Measurements from ENCODE around the gene SH2B2. TPM values are rescaled to one million over a fixed set of nuclear protein-coding genes. Genes with fewer than 3 reads are reported as not detected.
A peak's percentile ranks its signal among the peaks of the same experiment; 100 is the strongest.

The SH2B2 gene
- total RNA-seq, 2 experiments from 2014 or later: 2.1 to 2.3 TPM

DNA sequence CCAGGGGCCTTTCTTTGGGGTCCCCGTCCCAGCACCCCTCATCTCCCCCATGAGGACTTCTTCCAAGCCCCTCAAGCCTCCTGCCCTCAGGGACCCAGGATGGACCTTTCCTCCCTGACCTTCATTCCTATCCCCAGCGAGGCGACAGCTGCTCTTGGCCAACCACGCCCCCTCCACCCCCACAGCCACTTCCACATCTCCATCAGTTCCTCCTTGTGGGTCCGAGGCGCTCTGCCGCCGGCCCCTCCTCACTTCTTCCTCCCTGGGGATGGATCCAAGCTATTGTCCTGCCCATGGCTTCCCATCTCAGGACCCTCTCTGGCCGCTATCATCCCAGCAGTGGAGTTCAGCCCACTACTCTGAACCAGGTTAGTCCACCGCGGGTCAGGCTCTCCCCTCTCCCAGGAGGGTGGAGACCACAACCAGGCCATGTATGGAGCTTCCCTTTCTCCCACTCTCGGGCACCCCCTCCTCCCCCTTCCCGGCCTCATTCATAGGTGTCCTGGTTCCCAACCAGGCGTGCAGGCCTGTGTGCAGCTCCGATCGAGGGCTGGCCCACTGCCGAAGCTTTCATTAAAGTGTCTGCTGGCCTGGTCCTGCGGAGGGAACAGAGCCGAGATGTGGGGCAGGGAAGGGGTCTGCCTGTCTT lies 1.7 kb upstream of the SH2B2 start:
- Mint-ChIP-seq H3K4me3 (peak overlapping the region; percentile 52), H3K9me3 (no peaks in the 10 kb centered on the region), H3K36me3 (ENCODE audit: low read depth) (no peaks in the 10 kb centered on the region), H3K4me1 (peaks cover 22% of the 10 kb centered on the region), H3K27me3 (peaks cover 24% of the 10 kb centered on the region), H3K27ac (no peak overlapping the region)
- no peak for DNase-seq
- ChIA-PET CTCF (no interaction called here), POLR2A (interaction anchor here (1.3 kb wide), 1 partner anchor 111 kb away, joined by 3 read pairs; the partner anchor contains the start of gene PRKRIP1)

DNA sequence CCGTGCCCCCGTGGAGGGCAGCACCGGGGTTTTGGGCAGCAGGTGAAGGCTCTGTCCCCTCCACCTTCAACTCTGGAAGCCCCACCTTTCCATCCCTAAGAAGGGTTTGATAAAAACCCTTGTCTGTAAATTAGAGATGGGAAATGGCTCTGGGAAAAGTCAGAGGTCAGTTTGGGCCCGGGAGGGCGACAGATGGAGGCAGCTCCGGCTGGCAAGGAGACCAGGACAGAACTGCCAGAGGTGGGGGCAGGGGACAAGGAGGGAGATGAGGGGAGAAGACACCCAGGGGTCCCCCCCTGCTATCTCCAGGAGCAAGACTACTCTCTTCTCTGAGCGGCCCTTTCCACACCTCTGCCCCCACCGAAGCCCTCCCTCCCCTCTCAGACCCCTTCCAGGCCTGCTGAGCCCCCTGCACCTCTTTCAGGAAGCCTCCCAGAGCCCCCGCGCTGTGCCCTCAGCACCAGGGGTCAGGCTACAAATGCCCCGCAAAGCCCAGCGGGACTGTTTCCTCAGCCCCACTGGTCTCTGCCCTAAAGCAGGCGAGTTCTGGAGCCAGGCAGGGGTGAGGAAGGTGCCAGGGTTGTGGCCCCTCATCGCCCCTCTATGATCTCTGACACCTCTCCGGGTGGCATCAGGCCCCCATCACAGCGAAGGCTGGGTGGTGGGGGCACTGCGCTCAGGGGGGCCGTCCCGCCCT lies 980 bp upstream of the SH2B2 start:
- peaks cover 22% of the 10 kb centered on the region for H3K4me1 Mint-ChIP-seq
- no peaks in the 10 kb centered on the region for H3K9me3 Mint-ChIP-seq
- H3K36me3 Mint-ChIP-seq (ENCODE audit: low read depth): no peaks in the 10 kb centered on the region
- ChIA-PET CTCF (no interaction called here), POLR2A (interaction anchor here (1.3 kb wide), 1 partner anchor 111 kb away, joined by 3 read pairs; the partner anchor contains the start of gene PRKRIP1)
- no peak for DNase-seq
- peaks cover 24% of the 10 kb centered on the region for H3K27me3 Mint-ChIP-seq
- H3K4me3 Mint-ChIP-seq: peak overlapping the region; percentile 52
- no peak overlapping the region for H3K27ac Mint-ChIP-seq

DNA sequence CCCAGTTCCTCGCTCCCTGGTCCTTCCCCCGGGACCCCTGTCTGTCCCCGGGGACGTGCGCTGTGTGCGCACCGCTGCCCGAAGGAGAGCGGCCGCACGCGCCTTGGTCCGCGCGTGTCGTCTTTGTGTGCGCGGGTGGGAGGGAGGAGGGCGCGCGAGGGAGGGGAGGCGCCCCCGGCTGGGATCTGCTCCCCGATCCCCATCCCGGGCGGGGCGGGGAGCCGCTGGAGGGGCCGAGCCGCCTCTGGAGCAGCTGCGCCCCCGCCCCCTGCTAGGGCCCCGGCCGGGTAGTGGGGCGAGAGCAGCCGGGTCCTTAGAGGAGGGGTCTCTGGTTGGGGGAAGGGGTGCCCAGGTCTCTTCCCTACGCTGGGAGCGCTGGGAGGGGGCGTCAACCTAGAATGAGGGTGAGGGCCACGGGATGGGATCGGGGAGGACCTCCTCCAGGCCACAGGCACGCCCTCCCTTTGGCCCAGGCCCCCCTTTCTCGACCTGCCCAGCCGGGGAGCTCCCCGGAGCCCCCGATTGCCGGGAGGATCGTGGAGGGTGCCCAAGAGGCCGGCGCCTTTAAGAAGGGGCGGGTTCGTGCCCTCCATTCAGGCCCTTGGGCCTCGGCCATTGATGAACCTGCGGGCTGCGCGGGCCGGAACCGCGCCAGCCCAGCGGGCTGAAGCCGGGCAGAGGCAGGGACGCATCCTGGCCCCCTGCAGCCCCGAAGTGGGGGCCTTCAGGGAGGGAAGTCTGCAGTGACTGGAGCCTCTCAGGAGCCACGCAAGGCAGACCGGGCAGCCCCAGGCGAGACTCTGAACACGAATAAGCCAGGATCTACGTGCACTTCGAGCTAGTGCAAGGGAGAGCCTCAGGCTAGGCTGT lies 678 bp downstream of the SH2B2 start:
- Mint-ChIP-seq H3K27ac (no peak overlapping the region), H3K27me3 (peaks cover 30% of the 10 kb centered on the region), H3K4me3 (peak overlapping the region; percentile 57), H3K9me3 (no peaks in the 10 kb centered on the region), H3K4me1 (peaks cover 29% of the 10 kb centered on the region), H3K36me3 (ENCODE audit: low read depth) (no peaks in the 10 kb centered on the region)
- DNase-seq: no peak
- POLR2A ChIA-PET: no interaction called here
- CTCF ChIA-PET: interaction anchor here (1.0 kb wide), 1 partner anchor 109 kb away, joined by 3 read pairs; the partner anchor contains the start of gene PRKRIP1

DNA sequence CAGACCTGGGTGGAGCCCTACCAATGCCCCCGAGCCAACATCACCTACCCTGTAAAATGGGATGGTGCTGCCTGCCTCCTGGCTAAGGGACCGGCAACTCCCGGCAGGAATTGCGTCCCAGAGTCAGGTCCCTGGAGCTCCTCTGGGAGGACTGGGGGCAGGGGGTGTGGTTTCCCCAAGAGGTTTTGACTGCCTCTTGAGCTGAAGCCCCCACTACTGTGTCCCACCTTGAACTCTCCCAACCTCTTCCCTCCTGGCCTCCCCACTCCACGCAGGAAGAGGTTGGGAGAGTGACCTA lies 1.3 kb downstream of the SH2B2 start:
- Mint-ChIP-seq H3K9me3 (no peaks in the 10 kb centered on the region), H3K27ac (no peak overlapping the region), H3K27me3 (peaks cover 30% of the 10 kb centered on the region), H3K4me3 (no peak overlapping the region), H3K36me3 (ENCODE audit: low read depth) (no peaks in the 10 kb centered on the region), H3K4me1 (peaks cover 29% of the 10 kb centered on the region)
- DNase-seq: no peak
- ChIA-PET POLR2A (no interaction called here), CTCF (interaction anchor here (1.0 kb wide), 1 partner anchor 108 kb away, joined by 3 read pairs; the partner anchor contains the start of gene PRKRIP1)

DNA sequence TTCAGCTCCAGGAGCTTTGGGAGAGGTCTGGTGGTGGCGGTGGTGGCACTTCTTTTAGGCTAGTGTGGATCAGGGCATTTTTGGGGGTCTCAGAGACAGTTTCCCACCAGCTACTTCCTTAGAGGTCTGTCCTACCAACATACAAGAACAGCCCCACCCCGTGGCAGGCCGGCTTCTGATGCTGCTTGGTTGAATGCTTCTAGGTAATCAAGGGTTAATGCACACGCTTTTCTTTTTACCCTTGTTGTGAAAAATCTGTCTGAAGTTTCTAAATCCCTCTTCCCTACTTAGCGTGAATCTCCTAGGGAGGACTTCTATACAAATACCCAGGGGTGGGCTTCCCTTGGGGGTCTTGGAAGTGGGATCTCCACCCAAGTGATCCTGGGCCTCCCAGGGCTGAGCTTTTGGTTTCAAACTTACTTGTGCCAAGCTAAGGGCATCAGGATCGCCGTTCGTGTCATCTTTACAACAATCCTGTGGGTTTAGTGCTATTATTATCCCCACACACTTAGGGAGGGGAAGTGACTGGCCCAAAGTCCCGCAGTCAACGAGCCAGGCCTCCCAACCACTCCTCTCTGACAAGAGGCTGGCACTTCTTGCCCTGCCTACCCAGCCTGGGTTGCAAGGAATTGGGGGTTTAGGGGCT lies 1.7 kb downstream of the SH2B2 start:
- peaks cover 29% of the 10 kb centered on the region for H3K4me1 Mint-ChIP-seq
- CTCF ChIA-PET: interaction anchor here (1.0 kb wide), 1 partner anchor 108 kb away, joined by 3 read pairs; the partner anchor contains the start of gene PRKRIP1

DNA sequence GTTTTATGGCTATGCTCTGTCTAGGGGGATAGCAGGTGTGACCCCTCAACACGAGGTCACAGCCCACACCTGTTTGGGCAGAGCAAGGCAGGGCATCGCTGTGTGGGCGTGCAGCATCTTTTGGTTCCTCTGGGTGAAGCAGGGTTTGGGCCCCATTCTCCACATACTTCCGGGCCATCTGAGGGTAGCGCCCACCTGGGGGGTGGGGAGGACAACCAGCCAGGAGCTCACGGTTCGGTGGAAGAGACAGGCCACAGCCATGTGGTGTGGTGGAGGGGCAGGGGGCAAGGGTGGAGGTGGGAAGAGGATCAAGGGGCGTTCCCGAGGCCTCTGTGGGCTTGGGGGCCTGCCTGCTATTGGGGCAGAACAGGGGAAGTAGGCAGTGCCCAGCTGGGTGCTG lies 2.4 kb downstream of the SH2B2 start:
- CTCF ChIA-PET: no interaction called here
- Mint-ChIP-seq H3K9me3 (no peaks in the 10 kb centered on the region), H3K4me3 (no peak overlapping the region), H3K27ac (no peak overlapping the region), H3K36me3 (ENCODE audit: low read depth) (no peaks in the 10 kb centered on the region), H3K4me1 (peaks cover 27% of the 10 kb centered on the region), H3K27me3 (peaks cover 27% of the 10 kb centered on the region)
- POLR2A ChIA-PET: no interaction called here
- DNase-seq: no peak

More for the DNA sequence above, 1.7 kb downstream of the SH2B2 start:
- POLR2A ChIA-PET: no interaction called here
- H3K27ac Mint-ChIP-seq: no peak overlapping the region
- peak overlapping the region; percentile 27 for H3K4me3 Mint-ChIP-seq
- H3K36me3 Mint-ChIP-seq (ENCODE audit: low read depth): no peaks in the 10 kb centered on the region
- H3K9me3 Mint-ChIP-seq: no peaks in the 10 kb centered on the region
- DNase-seq: no peak
- peaks cover 28% of the 10 kb centered on the region for H3K27me3 Mint-ChIP-seq

DNA sequence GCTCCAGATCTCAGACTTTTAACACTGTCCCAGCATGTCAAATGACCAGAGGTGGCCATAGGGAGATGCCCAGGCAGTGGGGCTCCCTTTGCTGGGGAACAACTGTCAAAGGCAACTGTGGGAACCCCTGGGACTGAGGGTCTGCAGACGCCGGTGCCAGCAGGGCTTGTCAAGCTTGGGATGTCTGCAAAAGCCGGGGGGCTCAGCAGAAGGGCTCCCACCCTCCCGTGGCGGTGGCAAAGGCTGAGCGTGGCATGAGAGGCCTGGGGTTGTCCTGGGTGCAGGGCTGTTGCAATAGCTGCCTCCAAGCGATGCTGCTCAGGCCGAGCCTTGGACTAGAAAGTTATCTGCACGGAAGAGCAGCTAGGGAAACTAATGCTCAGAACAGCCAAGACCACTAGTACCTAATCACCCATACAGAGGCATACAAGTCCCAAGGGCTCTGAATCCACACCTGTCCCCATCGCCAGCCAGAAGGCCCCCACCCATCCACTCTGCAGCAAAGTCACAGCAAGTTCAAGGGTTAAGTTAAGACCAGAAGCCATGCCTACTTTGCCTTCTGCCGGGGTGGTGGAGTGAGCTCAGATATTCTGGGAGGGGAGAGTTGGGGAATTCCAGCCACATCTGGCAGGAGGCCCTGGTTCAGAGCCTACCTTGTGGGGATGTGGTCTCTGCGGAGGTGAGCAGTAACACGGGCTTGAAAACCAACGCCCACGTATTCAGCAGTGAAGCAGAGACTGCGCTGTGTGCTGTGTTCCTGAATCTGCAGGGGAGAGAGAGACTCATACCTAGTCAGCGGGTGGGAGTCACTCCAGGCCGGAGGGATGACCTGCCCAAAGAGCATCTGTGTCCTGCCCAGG lies 4.6 kb downstream of the SH2B2 start:
- Mint-ChIP-seq H3K27ac (no peak overlapping the region), H3K9me3 (no peaks in the 10 kb centered on the region), H3K36me3 (ENCODE audit: low read depth) (no peaks in the 10 kb centered on the region), H3K4me3 (no peak overlapping the region), H3K27me3 (peaks cover 15% of the 10 kb centered on the region), H3K4me1 (peaks cover 13% of the 10 kb centered on the region)
- DNase-seq: no peak
- POLR2A ChIA-PET: no interaction called here
- CTCF ChIA-PET: no interaction called here

DNA sequence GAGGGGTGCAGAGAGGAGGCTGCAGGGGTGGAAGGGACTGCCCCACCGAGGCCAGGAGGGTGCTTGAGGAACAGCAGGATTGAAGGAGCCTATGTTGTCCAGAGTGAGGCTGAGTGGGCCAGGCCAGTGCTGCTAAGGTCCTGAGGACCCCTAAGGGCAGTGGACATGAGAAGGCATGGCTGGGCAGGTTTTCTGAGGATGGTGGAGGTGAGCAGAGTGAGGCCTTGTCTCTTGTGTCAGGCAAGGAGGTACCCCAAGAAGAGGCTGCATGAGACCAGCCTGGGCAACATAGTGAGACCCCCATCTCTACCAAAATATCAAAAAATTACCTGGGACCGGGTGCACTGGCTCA lies 5.2 kb downstream of the SH2B2 start:
- Mint-ChIP-seq H3K27me3 (peaks cover 15% of the 10 kb centered on the region), H3K36me3 (ENCODE audit: low read depth) (no peaks in the 10 kb centered on the region), H3K4me3 (no peak overlapping the region), H3K27ac (no peak overlapping the region), H3K4me1 (peaks cover 13% of the 10 kb centered on the region), H3K9me3 (no peaks in the 10 kb centered on the region)
- no peak for DNase-seq
- ChIA-PET POLR2A (no interaction called here), CTCF (no interaction called here)

DNA sequence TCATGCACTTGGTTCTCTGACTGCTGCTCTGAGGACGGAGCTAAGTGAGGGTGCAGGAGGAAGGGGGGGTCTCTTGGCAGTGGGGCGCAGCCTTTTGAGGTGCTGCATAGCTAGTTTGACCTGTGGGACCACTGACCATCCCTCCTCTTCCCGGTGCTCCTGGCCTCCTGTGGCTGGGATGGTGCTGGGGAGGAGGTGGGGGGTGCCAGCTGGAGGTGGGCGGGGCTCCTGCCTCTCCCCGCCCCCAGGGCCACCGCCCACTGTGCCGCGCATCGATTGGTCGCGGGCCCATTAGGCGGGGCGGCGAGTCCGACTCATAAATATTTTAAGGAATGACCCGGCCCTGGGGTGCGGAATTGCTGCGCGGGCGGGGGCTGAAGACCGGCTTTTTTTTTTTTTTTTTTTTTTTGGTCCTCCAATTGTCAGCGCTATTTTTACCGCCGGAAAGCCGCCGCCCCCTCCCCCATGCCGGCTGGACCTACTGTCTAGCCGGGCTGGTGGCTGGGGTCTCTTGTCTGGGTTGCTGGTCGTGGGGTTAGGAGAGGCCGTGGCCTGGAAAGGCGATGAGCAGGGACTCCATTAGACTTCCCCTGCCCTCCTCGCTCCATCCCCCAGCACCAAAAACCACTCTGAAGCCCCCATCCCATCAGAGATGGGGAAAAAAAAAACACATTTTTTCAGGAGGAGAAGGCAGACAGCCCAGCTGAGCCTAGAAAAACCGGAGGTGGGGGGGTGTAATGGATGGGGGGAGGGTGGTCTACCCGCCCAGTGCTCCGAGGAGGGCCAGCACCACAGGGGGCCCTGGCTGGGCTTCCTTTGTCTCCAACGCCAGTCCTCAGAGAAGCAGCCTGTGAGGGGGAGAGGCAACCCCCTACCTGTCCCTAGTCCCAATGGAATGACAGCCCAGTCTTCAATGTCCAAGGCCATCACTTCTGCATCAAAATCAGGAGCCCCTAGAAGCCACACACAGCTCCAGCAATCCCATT lies 6.4 kb downstream of the SH2B2 start:
- no peak for DNase-seq
- Mint-ChIP-seq H3K4me1 (peaks cover 15% of the 10 kb centered on the region), H3K4me3 (no peak overlapping the region), H3K27ac (no peak overlapping the region), H3K27me3 (peaks cover 17% of the 10 kb centered on the region), H3K9me3 (no peaks in the 10 kb centered on the region), H3K36me3 (ENCODE audit: low read depth) (no peaks in the 10 kb centered on the region)
- CTCF ChIA-PET: no interaction called here
- POLR2A ChIA-PET: no interaction called here

DNA sequence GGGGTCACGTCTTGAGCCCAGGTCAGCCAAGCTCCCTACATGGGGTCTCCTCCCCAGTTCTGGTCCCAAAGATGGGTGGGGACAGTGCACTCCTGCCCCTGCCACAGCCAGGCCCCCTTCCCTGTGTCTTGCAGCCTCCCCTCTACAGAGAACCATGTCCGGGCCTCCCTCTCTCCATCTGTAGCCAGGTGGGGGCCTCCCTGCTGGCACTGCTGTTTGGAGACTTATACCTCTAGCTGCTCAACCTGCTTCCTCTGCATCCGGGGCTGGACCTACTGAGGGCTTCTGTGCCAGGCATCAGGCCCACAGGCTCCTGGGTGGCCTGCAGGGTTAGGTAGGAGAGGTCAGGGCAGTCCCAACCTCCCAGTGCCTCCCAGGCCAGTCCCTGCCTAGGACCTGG lies 7.9 kb downstream of the SH2B2 start:
- DNase-seq: no peak
- CTCF ChIA-PET: no interaction called here
- POLR2A ChIA-PET: no interaction called here
- Mint-ChIP-seq H3K27ac (no peak overlapping the region), H3K36me3 (ENCODE audit: low read depth) (no peaks in the 10 kb centered on the region), H3K4me1 (peaks cover 10% of the 10 kb centered on the region), H3K27me3 (peaks cover 9% of the 10 kb centered on the region), H3K4me3 (no peak overlapping the region), H3K9me3 (no peaks in the 10 kb centered on the region)

DNA sequence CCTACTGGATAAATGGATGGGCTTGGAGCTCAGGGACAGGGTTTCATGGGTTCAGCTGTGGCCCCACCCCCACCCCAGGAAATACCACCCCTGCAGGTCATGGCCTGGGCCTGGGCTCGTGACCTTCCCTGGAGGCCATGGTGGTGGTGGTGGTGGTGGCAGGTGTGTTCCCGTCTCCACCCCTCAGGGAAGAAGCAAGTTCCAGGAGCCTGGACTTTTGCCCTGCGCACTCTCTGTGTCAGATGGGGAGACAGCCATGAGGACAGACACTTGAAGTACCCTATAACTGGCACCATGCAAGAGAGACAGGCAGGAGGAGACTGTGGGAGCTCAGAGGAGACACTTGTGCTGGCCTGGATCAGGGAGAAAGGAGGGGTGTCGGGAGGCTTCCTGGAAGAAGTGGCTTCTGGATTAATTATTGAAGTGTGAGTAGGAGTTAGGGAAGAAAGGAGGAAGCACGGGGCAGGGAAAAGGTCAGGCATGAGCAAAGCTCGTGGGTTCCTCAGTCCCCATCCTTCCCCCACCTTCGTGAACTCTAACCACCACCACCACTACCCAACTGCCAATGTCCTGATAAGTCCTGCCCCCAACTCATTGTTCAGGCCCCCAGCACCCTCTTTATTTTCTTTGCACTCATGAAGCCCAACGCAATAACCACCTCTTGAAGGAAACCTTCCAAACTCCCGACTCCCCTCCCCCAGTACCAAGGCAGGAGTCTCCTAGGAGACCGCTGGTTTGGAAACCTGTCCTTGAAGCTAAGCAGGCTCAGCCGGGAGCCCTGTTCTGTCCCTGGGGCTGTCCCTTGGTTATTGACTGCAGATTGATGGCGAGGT lies 8.9 kb downstream of the SH2B2 start:
- Mint-ChIP-seq H3K27ac (no peak overlapping the region), H3K4me1 (peaks cover 10% of the 10 kb centered on the region), H3K36me3 (ENCODE audit: low read depth) (no peaks in the 10 kb centered on the region), H3K9me3 (no peaks in the 10 kb centered on the region), H3K4me3 (no peak overlapping the region), H3K27me3 (peaks cover 8% of the 10 kb centered on the region)
- DNase-seq: no peak
- ChIA-PET POLR2A (no interaction called here), CTCF (no interaction called here)
